K562 (cell line): ENCODE data around the gene PMF1. TPM values are rescaled to one million over a fixed set of nuclear protein-coding genes. Genes with fewer than 3 reads are reported as not detected.

Experiments
- ARID1B ChIP-seq: fragments of 450-650 bp; IDR thresholded peaks from 2 replicates; pipeline ENCODE4 v1.6.1; 2016; ENCODE audit warnings: antibody characterized with exemption, mild to moderate bottlenecking, inconsistent platforms
- BRF2 ChIP-seq: IDR thresholded peaks from 3 replicates; pipeline ENCODE4 v1.6.1; 2011; ENCODE audit warnings: borderline replicate concordance, mild to moderate bottlenecking; ENCODE audit not compliant: insufficient read length, insufficient read depth
- ETV6 ChIP-seq, 3 experiments: fragments of 150-350 bp in 1 of 3; sonication (generic) in 1 of 3; formaldehyde crosslinking in 1 of 3; IDR thresholded peaks; 2 replicates each; pipeline versions ENCODE4 v1.6.1 to v1.8.0; 2014 to 2022; ENCODE audit warnings: borderline replicate concordance in 2 of 3, low read depth in 2 of 3, antibody characterized with exemption in 1 of 3, low read length in 1 of 3, mild to moderate bottlenecking in 1 of 3, missing genetic modification reagents in 1 of 3
- KAT8 ChIP-seq: fragments of 450-650 bp; IDR thresholded peaks from 2 replicates; pipeline ENCODE4 v1.6.1; 2016; ENCODE audit warnings: low read depth, mild to moderate bottlenecking
- MCM5 ChIP-seq: fragments of 450-650 bp; IDR thresholded peaks from 2 replicates; pipeline ENCODE4 v1.6.1; 2016; ENCODE audit warnings: low read depth
- PML ChIP-seq: IDR thresholded peaks from 2 replicates; pipeline ENCODE4 v1.6.1; 2012; ENCODE audit warnings: low read length, inconsistent platforms
- SMAD1 ChIP-seq: fragments of 150-350 bp; IDR thresholded peaks from 2 replicates; pipeline ENCODE4 v1.6.1; 2014; ENCODE audit warnings: low read length, low read depth; ENCODE audit not compliant: partially characterized antibody
- SMAD3 ChIP-seq: fragments of 450-650 bp; formaldehyde crosslinking; conservative IDR thresholded peaks from 2 replicates; pipeline ENCODE4 v1.4.0; 2020; ENCODE audit warnings: mild to moderate bottlenecking
- TCF7 ChIP-seq: sonication (generic); IDR thresholded peaks from 2 replicates; pipeline ENCODE4 v1.6.1; 2016; ENCODE audit warnings: antibody characterized with exemption, borderline replicate concordance
- ZNF174 ChIP-seq: fragments of 250-450 bp; sonication (Bioruptor Pico); IDR thresholded peaks from 2 replicates; pipeline ENCODE4 v1.4.0; 2020; ENCODE audit warnings: mild to moderate bottlenecking
- ZNF316 ChIP-seq: fragments of 450-650 bp; IDR thresholded peaks from 2 replicates; pipeline ENCODE4 v1.6.1; 2016
- ZNF354B ChIP-seq: fragments of 250-450 bp; sonication (Bioruptor Pico); IDR thresholded peaks from 2 replicates; pipeline ENCODE4 v1.4.0; 2020
- ZNF395 ChIP-seq: fragments of 200-800 bp; sonication (Bioruptor generic); IDR thresholded peaks from 2 replicates; pipeline ENCODE4 v1.6.1; 2017; ENCODE audit warnings: missing genetic modification characterization, missing compliant biosample characterization
- ZNF408 ChIP-seq: fragments of 250-450 bp; sonication (Bioruptor Pico); IDR thresholded peaks from 2 replicates; pipeline ENCODE4 v1.4.0; 2020; ENCODE audit warnings: low read depth, mild to moderate bottlenecking, moderate library complexity
- ZNF561 ChIP-seq: fragments of 450-650 bp; formaldehyde crosslinking; conservative IDR thresholded peaks from 2 replicates; pipeline ENCODE4 v1.4.0; 2020; ENCODE audit warnings: mild to moderate bottlenecking, moderate library complexity
- ZNF583 ChIP-seq: fragments of 250-450 bp; sonication (Bioruptor Pico); IDR thresholded peaks from 2 replicates; pipeline ENCODE4 v1.4.0; 2020
- polyA plus RNA-seq, 8 experiments: library from polyadenylated mRNA; depleted of rRNA in 4 of 8; stranded (reverse) in 5 of 8; unstranded in 3 of 8; fragments of >200 nt; fragmentation: Nextera tagmentation in 2 of 8; fragmentation: Illumina TruSeq in 1 of 8; extraction: Ambion mirVana in 2 of 8; extraction: Trizol in 1 of 8; gene quantifications; 2 replicates each; pipeline versions ENCODE4 v1.2.1 to v1.2.3, GENCODE V29; 2011 to 2014; ENCODE audit warnings: inconsistent platforms in 1 of 8, missing spikeins in 1 of 8
- total RNA-seq, 7 experiments: library from RNA; depleted of rRNA in 6 of 7; stranded (reverse); fragments of >200 nt in 6 of 7; fragmentation: Illumina TruSeq in 2 of 7; extraction: Trizol in 2 of 7; gene quantifications; 2 replicates each; pipeline versions ENCODE4 v1.2.1 to v1.2.3, GENCODE V29; 2011 to 2021; ENCODE audit warnings: low replicate concordance in 1 of 7

Gene PMF1
- total and polyA plus RNA-seq, 9 of the 15 experiments (the other 6 are each of a cell fraction or from before 2014, with no cell fraction given), result 9.4 to 92.9 (median 71.0) TPM

GRCh38 chr1:156214024-156214748 is 1.4 kb downstream of the PMF1 start (continued):
- no peak for TF ChIP-seq BRF2
- TF ChIP-seq SMAD3 (CRISPR knock-in tag), result no peak
- TF ChIP-seq ZNF395 (CRISPR knock-in tag), result no peak
- no peak for TF ChIP-seq ZNF174 (CRISPR knock-in tag)
- TF ChIP-seq ZNF408 (CRISPR knock-in tag), result no peak
- TF ChIP-seq TCF7, result no peak
- TF ChIP-seq KAT8, result no peak
- TF ChIP-seq ZNF561 (CRISPR knock-in tag), result no peak
- TF ChIP-seq ETV6 (IDR thresholded peaks at IDR 0.05; ENCODE audit: borderline replicate concordance in 1 of 2, low read depth in 2 of 2, low read length in 1 of 2), result no peak
- no peak for TF ChIP-seq ETV6 (CRISPR knock-in tag; IDR thresholded peaks at IDR 0.05; ENCODE audit: borderline replicate concordance)
- TF ChIP-seq SMAD1, result no peak
- no peak for TF ChIP-seq ZNF583 (CRISPR knock-in tag)
- no peak for TF ChIP-seq MCM5
- TF ChIP-seq ZNF316, result peak; percentile 98
- TF ChIP-seq PML, result no peak
- TF ChIP-seq ZNF354B (CRISPR knock-in tag), result no peak
- TF ChIP-seq ARID1B, result peak; percentile 66
